SIG-M5 treated with dmso at 0.1 percent for 504 hours (cell line): ENCODE measurements around the gene ITCH.
"Not testable (repeated sequence)": the region's sequence is repeated elsewhere in the genome, so short reads cannot be mapped to it uniquely, and the experiment has no call there.

Source experiments
- DNase-seq: peaks from one replicate; lab custom pipeline; 2025; ENCODE audit not compliant: unreplicated experiment; lab: John Stamatoyannopoulos, UW

ITCH gene

DNA sequence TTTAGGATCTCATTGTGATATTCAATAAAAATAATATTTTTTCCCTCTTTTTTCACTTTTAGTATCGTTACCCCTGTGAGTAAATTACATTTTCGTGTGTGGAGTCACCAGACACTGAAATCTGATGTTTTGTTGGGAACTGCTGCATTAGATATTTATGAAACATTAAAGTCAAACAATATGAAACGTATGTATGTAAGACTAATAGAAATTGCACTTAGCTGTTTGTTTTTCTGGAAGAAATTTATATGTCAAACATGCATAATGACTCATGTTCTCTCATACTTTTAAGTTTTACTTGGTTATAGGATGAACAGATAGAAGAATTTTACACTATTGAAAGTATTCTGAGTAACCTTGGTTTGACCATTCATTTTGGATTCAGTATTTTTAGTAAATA is 49.4 kb downstream of the ITCH start:
- no peak for DNase-seq

DNA sequence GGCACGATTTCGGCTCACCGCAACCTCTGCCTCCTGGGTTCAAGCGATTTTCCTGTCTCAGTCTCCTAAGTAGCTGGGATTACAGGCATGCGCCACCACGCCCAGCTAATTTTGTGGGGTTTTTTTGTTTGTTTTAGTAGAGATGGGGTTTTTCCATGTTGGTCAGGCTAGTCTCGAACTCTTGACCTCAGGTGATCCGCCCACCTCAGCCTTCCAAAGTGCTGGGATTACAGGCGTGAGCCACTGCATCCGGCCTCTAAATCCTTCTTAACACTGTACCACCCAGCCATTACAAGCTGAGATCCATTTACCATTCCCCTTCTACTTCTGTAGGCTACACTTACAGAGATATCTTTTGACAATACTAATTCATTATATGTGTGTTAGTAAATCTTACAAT is 51.5 kb downstream of the ITCH start:
- DNase-seq: not testable (repeated sequence)

DNA sequence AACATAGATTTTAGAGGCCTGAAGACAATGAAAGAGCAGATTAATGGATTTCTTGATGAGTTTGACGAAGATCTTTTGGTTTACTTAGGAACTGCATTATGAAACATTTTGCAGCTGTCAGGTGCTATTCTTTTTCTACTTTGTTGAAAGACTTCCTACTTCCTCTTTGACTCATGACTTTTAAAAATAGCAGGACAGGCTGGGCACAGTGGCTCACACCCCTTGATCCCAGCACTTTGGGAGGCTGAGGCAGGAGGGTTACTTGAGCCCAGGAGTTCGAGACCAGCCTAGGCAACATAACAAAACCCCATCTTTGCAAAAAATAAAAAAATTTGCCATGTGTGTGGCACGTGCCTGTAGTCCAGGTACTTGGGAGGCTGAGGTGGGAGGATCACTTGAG is 52.0 kb downstream of the ITCH start:
- DNase-seq: peak; percentile 87

DNA sequence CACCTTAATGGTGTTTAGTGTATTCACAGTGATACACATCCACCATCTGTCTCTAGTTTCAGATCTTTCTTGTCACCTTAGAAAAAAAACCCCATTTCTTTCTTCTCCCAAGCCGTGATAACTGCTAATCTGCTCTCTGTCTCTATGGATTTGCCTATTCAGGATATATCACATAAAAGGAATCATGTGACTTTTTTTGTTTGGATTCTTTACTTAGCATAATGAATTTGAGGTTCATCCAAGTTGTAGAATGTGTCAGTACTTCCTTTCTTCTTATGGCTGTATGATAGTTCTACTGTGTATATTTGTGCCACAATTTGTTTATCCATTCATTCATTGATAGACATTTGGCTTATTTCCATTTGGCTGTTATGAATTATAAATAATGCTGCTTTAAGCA is 57.1 kb downstream of the ITCH start:
- no peak for DNase-seq

DNA sequence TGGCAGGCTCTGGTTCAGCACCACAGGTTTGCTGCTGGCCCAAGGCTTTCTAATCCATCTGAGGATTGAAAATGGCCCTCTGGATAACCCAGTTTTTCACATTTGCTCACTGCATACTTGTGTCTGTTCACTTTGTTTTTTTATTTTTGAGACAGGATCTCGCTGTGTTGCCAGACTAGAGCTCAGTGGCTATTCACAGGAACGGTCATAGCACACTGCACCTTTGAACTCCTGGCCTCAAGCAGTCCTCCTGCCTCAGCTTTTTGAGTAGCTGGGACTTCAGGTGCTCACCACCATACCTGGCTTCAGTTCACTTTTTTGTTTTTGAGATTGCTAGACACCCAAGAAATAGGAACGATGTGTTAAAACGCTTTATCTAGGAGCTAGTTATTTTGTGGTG is 57.9 kb downstream of the ITCH start:
- no peak for DNase-seq

DNA sequence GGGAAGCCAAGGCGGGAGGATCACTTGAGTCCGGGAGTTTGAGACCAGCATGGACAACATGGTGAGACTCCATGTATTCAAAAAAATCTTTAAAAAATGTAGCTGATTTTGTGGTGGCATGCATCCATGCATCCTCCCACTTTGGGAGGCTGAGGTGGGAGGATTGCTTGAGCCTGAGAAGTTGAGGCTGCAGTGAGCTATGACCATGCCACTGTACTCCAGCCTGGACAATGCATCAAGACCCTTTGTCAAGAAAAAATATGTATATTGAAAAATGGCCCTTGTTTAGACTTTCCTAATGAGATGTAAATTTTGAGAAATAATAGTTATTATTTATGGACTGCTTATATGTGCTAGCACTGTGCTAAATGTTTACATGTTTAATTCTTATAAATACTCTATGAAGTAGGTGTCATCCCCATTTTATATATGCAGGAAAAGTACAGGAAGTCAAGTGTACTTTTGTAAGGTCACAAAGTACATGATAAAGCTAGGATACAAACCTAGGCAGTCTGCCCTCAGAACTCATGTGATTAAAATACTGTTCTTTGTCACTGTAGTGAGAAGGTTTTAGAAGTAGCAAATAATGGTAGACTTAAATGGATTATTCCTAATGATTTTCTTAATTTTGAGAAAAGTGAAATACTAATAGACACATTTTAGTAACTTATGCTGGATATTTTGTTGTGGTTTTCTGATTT is 58.8 kb downstream of the ITCH start:
- DNase-seq: no peak

DNA sequence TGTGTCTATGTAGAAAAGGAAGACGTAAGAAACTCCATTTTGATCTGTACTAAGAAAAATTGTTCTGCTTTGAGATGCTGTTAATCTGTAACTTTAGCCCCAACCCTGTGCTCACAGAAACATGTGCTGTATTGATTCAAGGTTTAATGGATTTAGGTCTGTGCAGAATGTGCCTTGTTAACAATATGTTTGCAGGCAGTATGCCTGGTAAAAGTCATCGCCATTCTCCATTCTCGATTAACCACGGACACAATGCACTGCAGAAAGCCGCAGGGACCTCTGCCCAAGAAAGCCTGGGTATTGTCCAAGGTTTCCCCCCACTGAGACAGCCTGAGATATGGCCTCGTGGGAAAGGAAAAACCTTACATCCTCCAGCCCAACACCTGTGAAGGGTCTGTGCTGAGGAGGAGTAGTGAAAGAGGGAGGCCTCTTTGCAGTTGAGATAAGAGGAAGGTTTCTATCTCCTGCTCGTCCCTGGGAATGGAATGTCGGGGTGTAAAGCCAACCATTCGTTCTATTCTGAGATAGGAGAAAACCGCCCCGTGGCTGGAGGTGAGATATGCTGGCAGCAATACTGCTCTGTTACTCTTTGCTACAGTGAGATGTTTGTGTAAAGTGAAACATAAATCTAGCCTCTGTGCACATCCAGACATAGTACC is 62.1 kb downstream of the ITCH start:
- DNase-seq: not testable (repeated sequence)

DNA sequence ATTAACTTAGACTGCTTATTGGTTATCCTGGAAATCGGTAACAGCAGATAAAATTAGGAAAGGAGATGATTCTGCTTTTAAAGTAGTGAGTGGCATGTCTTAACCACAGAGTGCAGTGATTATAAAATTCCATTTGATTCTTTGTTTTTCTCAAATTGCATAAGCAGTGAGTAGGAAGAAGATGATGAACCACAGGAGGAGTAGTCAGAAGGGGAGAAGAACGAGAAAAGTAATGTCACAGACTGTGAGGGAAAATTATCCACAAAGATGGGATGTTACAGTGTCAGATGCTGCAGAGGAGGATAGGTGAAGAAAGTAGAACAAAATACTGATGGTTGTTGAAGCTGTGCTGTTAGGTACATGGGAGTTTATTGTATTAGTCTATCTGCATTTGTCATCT is 63.0 kb downstream of the ITCH start:
- DNase-seq: no peak

DNA sequence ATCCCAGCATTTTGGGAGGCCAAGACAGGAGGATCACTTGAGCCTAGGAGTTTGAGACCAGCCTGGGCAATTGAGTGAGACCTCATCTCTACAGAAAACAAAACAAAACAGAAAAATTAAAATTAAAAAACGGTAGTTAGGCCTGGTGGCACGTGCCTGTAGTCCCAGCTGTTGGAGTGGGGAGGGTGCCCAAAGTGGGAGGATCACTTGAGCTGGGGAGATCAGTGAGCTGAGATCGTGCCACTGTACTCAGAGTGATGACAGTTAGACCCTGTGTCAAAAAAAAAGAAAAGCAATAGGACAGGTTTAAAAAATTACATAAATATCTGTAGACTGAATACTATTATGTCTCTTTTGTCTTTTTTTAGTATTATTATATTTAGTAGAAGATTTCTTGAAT is 64.3 kb downstream of the ITCH start:
- no peak for DNase-seq

DNA sequence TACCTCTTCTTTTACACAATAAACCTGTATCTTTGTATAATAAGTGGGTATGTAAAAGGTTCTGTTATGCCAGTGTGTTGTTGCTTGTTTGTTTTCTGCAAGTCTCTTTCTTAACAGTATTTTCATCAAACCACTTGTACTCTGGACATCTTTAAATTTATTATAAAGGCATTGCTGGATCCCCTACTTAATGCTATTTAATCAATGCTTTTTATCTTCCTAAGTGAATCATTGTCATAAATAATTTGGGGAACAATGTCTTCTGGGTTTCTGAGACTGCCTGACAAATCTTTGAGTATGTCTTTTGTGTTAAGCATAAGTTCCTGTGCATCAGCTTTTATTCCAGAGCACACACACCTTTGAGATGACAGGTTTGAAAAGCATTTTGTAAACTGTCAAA is 64.7 kb downstream of the ITCH start:
- DNase-seq: no peak

DNA sequence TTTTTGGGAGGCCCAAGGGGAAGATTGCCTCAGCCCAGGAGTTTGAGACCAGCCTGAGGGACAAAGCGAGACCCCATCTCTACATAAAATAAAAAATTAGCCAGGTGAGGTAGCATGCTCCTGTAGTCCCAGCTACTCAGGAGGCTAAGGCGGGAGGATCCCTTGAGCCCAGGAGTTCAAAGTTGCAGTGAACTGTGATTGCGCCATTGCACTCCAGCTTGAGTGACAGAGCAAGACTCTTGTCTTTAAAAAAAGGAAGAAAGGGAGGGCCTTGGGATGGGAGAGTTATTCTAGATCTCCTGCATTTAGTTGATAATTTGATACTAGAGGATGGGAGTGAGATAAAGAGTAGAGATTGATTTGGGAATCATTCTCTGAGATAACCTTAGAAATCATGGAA is 68.1 kb downstream of the ITCH start:
- no peak for DNase-seq

DNA sequence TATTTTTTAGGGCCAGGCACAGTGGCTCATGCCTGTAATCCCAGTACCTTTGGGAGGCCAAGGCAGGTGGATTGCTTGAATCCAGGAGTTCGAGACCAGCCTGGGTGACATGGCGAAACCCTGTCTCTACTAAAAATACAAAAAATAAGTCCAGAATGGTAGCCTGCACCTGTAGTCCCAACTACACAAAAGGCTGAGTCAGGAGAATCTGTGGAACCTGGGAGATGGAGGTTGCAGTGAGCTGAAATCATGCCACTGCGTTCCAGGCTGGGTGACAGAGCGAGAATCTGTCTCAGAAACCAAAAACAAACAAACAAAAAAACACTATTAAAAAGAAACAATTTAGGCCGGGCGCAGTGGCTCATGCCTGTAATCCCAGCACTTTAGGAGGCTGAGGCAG is 69.6 kb downstream of the ITCH start:
- DNase-seq: not testable (repeated sequence)

DNA sequence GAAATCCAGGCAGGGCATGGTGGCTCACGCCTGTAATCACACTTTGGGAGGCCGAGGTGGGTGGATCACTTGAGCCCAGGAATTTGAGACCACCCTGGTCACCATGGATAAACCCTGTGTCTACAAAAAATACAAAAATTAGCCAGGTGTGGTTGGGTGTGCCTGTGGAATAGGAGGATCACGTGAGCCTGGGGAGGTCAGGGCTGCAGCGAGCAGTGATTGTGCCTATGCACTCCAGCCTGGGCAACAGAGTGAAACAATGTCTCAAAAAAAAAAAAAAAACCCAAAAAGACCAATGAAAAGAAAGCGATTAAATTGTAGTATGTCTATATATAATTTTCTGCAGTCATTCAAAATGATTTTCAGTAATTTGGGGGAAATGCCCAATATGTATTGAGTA is 70.3 kb downstream of the ITCH start:
- DNase-seq: no peak

DNA sequence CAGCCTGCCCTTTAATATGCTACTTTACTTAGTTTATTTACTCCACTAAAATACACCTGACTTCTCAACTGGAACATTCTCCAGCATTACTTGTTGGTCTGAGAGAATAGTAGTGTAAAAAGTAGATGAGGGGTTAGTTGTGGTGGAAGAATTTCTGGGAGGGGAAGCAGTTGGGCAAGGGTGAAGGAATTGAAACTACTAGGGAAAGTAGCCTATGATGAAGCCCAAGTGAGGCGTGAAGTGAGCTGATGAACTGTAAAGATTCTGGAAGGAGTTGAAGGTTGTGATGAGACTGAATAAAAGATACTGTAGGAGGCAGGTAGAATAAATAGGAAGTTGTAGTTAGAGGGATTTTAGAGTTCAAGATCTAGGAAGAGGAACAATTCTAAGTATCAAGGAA is 72.5 kb downstream of the ITCH start:
- peak; percentile 12 for DNase-seq

DNA sequence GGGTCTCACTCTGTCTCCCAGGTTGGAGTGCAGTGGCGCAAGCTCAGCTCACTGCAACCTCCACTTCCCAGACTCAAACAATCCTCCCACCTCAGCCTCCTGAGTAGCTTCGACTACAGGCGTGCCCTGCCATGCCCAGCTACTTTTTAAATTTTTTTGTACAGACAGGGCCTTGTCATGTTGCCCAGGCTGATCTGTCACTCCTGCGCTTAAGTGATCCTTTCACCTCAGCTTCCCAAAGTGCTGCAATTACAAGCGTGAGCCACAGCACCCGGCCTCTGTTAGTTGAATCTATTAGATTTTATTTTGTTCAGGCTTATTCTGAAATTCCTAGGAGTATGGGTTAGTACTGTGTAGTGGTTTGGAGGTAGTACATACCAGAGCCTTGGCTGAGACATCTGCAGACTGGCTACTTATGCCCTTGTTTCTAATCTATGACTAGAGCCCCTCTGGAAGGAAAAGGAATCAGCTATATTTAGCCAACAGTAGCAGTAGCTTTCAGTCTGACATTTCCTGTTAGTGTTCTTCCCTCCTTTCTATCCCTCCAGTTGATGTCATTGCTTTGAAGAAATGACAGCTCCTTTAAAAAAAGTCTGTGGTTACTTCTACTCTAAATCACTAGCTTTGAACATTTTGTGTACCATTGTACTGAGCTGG is 74.4 kb downstream of the ITCH start:
- DNase-seq: no peak

DNA sequence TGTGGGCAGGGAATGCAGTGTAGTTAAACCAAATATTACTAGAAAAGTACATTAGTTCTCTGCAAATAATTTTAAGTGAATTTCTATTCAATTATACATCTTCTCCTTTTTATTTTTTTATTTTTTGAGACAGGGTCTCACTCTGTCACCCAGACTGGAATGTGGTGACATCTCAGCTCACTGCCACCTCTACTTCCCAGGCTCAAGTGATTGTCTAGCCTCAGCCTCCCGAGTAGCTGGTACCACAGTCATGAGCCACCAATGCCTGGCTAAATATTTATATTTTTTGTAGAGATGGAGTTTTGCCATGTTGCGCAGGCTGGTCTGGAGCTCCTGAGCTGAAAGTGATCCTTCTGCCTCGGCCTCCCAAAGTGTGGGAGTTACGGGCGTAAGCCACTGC is 76.1 kb downstream of the ITCH start:
- no peak for DNase-seq

DNA sequence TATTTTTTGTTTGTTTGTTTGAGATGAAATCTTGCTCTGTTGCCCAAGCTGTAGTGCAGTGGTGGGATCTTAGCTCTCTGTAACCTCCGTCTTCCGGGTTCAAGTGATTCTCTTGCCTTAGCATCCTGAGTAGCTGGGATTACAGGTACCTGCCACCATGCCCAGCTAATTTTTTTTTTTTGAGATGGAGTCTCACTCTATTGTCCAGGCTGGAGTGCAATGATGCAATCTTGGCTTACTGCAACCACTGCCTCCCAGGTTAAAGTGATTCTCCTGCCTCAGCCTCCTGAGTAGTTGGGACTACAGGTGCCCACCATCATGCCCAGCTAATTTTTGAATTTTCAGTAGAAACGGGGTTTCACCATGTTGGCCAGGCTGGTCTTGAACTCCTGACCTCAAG is 78.3 kb downstream of the ITCH start:
- not testable (repeated sequence) for DNase-seq

DNA sequence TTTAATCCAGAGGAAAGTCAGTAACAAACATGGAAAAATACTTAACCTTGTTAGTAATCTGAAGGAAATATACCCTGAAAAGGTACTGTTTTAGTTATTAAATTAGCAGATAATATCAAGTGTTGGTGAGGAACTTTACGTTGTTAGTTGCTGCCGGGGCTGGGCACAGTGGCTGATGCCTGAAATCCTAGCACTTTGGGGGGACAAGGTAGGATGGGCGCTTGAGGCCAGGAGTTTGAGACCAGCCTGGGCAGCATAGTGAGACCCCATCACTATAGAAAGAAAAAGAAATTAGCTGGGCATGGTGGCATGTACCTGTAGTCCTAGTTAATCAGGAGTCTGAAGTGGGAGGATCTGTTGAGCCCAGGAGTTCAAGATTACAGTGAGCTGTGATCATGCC is 80.5 kb downstream of the ITCH start:
- no peak for DNase-seq

DNA sequence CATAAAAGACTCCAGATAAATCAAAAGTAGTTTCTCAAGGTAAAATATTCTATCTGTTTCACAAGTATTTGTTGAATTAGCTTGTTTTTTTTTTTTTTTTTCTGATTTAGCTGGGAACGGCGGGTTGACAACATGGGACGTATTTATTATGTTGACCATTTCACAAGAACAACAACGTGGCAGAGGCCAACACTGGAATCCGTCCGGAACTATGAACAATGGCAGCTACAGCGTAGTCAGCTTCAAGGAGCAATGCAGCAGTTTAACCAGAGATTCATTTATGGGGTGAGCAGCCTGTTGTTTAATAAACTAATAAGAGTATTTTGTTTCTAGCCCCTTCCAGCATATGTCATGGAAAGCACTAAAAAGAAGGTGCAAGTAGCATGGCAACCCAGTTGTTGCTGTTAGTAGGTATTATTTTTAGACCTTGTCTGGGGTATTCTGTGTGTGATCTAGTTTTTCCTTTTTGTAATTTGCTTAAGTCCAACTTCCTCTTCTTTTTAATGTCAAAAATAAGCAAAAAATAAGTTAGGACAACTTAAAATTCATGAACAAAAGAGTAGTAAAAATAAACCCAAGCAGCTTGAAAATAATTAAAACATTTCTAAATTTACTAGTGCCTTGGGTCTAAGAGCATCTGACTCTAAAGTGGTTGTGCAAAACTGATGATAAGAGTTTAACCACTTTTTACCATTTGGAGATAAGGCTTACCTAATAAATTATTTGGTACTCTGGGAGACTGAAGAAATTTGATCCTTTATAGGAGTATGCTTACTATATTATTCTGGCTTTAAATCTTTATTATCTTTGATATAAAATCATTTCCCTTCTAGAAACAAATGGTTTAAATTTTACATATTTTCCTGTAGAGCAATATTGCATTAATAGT is 82.3 kb downstream of the ITCH start:
- DNase-seq: no peak

DNA sequence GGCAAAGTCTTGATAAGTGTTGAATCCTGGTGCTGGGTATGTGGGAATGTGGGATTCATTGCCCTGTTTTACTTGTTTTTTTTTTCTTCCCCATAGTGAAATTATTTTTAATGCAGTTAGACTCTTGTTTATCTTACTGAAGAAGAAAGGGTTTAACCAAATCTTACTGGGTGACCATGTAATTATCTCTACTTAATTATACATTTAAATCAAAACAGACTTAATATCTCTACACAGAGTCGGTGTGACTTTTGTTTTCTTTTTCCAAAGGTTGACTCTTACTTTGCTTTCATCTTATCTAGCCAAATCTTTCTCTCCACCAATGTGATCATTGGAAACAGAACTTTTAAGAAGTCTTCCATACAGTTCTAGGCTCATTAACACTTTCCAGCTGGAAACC is 85.4 kb downstream of the ITCH start:
- no peak for DNase-seq
